ENCODE measurements around the gene IMMP2L. TPM values are rescaled to one million over a fixed set of nuclear protein-coding genes. Genes with fewer than 3 reads are reported as not detected.

The IMMP2L gene
- polyA plus RNA-seq, 1 donor: 21.0 TPM

- no peak overlapping the region for H3K27ac ChIP-seq (ENCODE audit: low read length)
- 100% methylated on average over 1 of the region's 1 CpG for whole genome bisulfite sequencing (ENCODE audit: insufficient coverage, low lambda C conversion rate)
- H3K4me1 ChIP-seq (ENCODE audit: control insufficient read depth, insufficient read depth, low read length): no peaks in the 10 kb centered on the region
- H3K4me3 ChIP-seq (ENCODE audit: low read length): no peak overlapping the region
- no peaks in the 10 kb centered on the region for H3K27me3 ChIP-seq (ENCODE audit: control insufficient read depth, insufficient read depth, low read length)
- DNase-seq: no peak
- no peaks in the 10 kb centered on the region for H3K9me3 ChIP-seq (ENCODE audit: control insufficient read depth, low read depth, low read length)
- no peaks in the 10 kb centered on the region for H3K36me3 ChIP-seq (ENCODE audit: control insufficient read depth, insufficient read depth, low read length)
These were observed 460.2 kb downstream of the IMMP2L start for GRCh38 chr7:111101856-111102646.

- Histone ChIP-seq H3K9me3 (ENCODE audit: control insufficient read depth, low read depth, low read length) (no peaks in the 10 kb centered on the region), H3K4me3 (ENCODE audit: low read length) (no peak overlapping the region), H3K27me3 (ENCODE audit: control insufficient read depth, insufficient read depth, low read length) (no peaks in the 10 kb centered on the region), H3K4me1 (ENCODE audit: control insufficient read depth, insufficient read depth, low read length) (no peaks in the 10 kb centered on the region), H3K36me3 (ENCODE audit: control insufficient read depth, insufficient read depth, low read length) (no peaks in the 10 kb centered on the region), H3K27ac (ENCODE audit: low read length) (no peak overlapping the region)
- WGBS (ENCODE audit: insufficient coverage, low lambda C conversion rate): 30% methylated on average over 1 of the region's 1 CpG
- DNase-seq: no peak
These were observed 463.4 kb downstream of the IMMP2L start for GRCh38 chr7:111098926-111099250.

GRCh38 chr7:111098011-111098925 lies 464.0 kb downstream of the IMMP2L start:
- DNase-seq: peak in 1 of 2 donors; percentile 41
- Histone ChIP-seq H3K4me3 (ENCODE audit: low read length) (no peak overlapping the region), H3K9me3 (ENCODE audit: control insufficient read depth, low read depth, low read length) (no peaks in the 10 kb centered on the region), H3K27ac (ENCODE audit: low read length) (no peak overlapping the region), H3K4me1 (ENCODE audit: control insufficient read depth, insufficient read depth, low read length) (no peaks in the 10 kb centered on the region), H3K27me3 (ENCODE audit: control insufficient read depth, insufficient read depth, low read length) (no peaks in the 10 kb centered on the region), H3K36me3 (ENCODE audit: control insufficient read depth, insufficient read depth, low read length) (no peaks in the 10 kb centered on the region)
- 42% methylated on average over 6 of the region's 10 CpGs for WGBS (ENCODE audit: insufficient coverage, low lambda C conversion rate)

GRCh38 chr7:111096997-111097396 lies 465.3 kb downstream of the IMMP2L start:
- H3K4me1 ChIP-seq (ENCODE audit: control insufficient read depth, insufficient read depth, low read length): no peaks in the 10 kb centered on the region
- no peak overlapping the region for H3K4me3 ChIP-seq (ENCODE audit: low read length)
- H3K27ac ChIP-seq (ENCODE audit: low read length): no peak overlapping the region
- no peaks in the 10 kb centered on the region for H3K36me3 ChIP-seq (ENCODE audit: control insufficient read depth, insufficient read depth, low read length)
- DNase-seq: no peak
- WGBS (ENCODE audit: insufficient coverage, low lambda C conversion rate): no CpG with 5 or more reads among the region's 3 CpGs
- H3K27me3 ChIP-seq (ENCODE audit: control insufficient read depth, insufficient read depth, low read length): no peaks in the 10 kb centered on the region
- no peaks in the 10 kb centered on the region for H3K9me3 ChIP-seq (ENCODE audit: control insufficient read depth, low read depth, low read length)

GRCh38 chr7:111094419-111094818 lies 467.9 kb downstream of the IMMP2L start:
- H3K9me3 ChIP-seq (ENCODE audit: control insufficient read depth, low read depth, low read length): no peaks in the 10 kb centered on the region

GRCh38 chr7:111093496-111093895 lies 468.8 kb downstream of the IMMP2L start:
- no peak overlapping the region for H3K27ac ChIP-seq (ENCODE audit: low read length)
- H3K27me3 ChIP-seq (ENCODE audit: control insufficient read depth, insufficient read depth, low read length): no peaks in the 10 kb centered on the region
- no peak overlapping the region for H3K4me3 ChIP-seq (ENCODE audit: low read length)
- no peaks in the 10 kb centered on the region for H3K36me3 ChIP-seq (ENCODE audit: control insufficient read depth, insufficient read depth, low read length)
- DNase-seq: no peak
- no peaks in the 10 kb centered on the region for H3K4me1 ChIP-seq (ENCODE audit: control insufficient read depth, insufficient read depth, low read length)
- no CpG with 5 or more reads among the region's 4 CpGs for WGBS (ENCODE audit: insufficient coverage, low lambda C conversion rate)
- no peaks in the 10 kb centered on the region for H3K9me3 ChIP-seq (ENCODE audit: control insufficient read depth, low read depth, low read length)

More at GRCh38 chr7:111094419-111094818, 467.9 kb downstream of the IMMP2L start:
- no peak for DNase-seq
- no CpG with 5 or more reads among the region's 1 CpG for WGBS (ENCODE audit: insufficient coverage, low lambda C conversion rate)
- H3K27ac ChIP-seq (ENCODE audit: low read length): no peak overlapping the region
- no peaks in the 10 kb centered on the region for H3K27me3 ChIP-seq (ENCODE audit: control insufficient read depth, insufficient read depth, low read length)
- no peaks in the 10 kb centered on the region for H3K4me1 ChIP-seq (ENCODE audit: control insufficient read depth, insufficient read depth, low read length)
- no peaks in the 10 kb centered on the region for H3K36me3 ChIP-seq (ENCODE audit: control insufficient read depth, insufficient read depth, low read length)
- H3K4me3 ChIP-seq (ENCODE audit: low read length): no peak overlapping the region

- H3K9me3 ChIP-seq (ENCODE audit: control insufficient read depth, low read depth, low read length): no peaks in the 10 kb centered on the region
- H3K27me3 ChIP-seq (ENCODE audit: control insufficient read depth, insufficient read depth, low read length): no peaks in the 10 kb centered on the region
- no peaks in the 10 kb centered on the region for H3K4me1 ChIP-seq (ENCODE audit: control insufficient read depth, insufficient read depth, low read length)
- peak in 1 of 2 donors; percentile 43 for DNase-seq
- 100% methylated on average over 1 of the region's 2 CpGs for WGBS (ENCODE audit: insufficient coverage, low lambda C conversion rate)
- no peaks in the 10 kb centered on the region for H3K36me3 ChIP-seq (ENCODE audit: control insufficient read depth, insufficient read depth, low read length)
- H3K4me3 ChIP-seq (ENCODE audit: low read length): peak overlapping the region; percentile 27
- H3K27ac ChIP-seq (ENCODE audit: low read length): no peak overlapping the region
These were observed 469.7 kb downstream of the IMMP2L start for GRCh38 chr7:111092406-111093236.

- no peaks in the 10 kb centered on the region for H3K4me1 ChIP-seq (ENCODE audit: control insufficient read depth, insufficient read depth, low read length)
- H3K27me3 ChIP-seq (ENCODE audit: control insufficient read depth, insufficient read depth, low read length): no peaks in the 10 kb centered on the region
- peak overlapping the region; percentile 27 for H3K4me3 ChIP-seq (ENCODE audit: low read length)
- H3K27ac ChIP-seq (ENCODE audit: low read length): no peak overlapping the region
- no peaks in the 10 kb centered on the region for H3K9me3 ChIP-seq (ENCODE audit: control insufficient read depth, low read depth, low read length)
- H3K36me3 ChIP-seq (ENCODE audit: control insufficient read depth, insufficient read depth, low read length): no peaks in the 10 kb centered on the region
- 100% methylated on average over 1 of the region's 3 CpGs for WGBS (ENCODE audit: insufficient coverage, low lambda C conversion rate)
- DNase-seq: no peak
These were observed 470.5 kb downstream of the IMMP2L start for GRCh38 chr7:111091593-111092358.

GRCh38 chr7:111090846-111091245 lies 471.4 kb downstream of the IMMP2L start, which contains the start of gene LRRN3:
Gene LRRN3 (plus strand): TSS chr7:111091127. CDS start chr7:111122773, 31,646 bp downstream.
- peak in 1 of 2 donors; percentile 20 for DNase-seq
- 60% methylated on average over 1 of the region's 6 CpGs for WGBS (ENCODE audit: insufficient coverage, low lambda C conversion rate)
- H3K36me3 ChIP-seq (ENCODE audit: control insufficient read depth, insufficient read depth, low read length): no peaks in the 10 kb centered on the region
- no peaks in the 10 kb centered on the region for H3K27me3 ChIP-seq (ENCODE audit: control insufficient read depth, insufficient read depth, low read length)
- H3K27ac ChIP-seq (ENCODE audit: low read length): no peak within 1 kb of the TSS
- no peaks in the 10 kb centered on the region for H3K4me1 ChIP-seq (ENCODE audit: control insufficient read depth, insufficient read depth, low read length)
- H3K4me3 ChIP-seq (ENCODE audit: low read length): peak within 1 kb of the TSS; percentile 27
- no peaks in the 10 kb centered on the region for H3K9me3 ChIP-seq (ENCODE audit: control insufficient read depth, low read depth, low read length)
